ENCODE results near the gene GDF7.

Gene GDF7

GRCh38 chr2:20669562-20670314, 2.8 kb downstream of the GDF7 start:
- DNase-seq (ENCODE audit: low read depth), result no peak
- TF ChIP-seq, protein P1, sequence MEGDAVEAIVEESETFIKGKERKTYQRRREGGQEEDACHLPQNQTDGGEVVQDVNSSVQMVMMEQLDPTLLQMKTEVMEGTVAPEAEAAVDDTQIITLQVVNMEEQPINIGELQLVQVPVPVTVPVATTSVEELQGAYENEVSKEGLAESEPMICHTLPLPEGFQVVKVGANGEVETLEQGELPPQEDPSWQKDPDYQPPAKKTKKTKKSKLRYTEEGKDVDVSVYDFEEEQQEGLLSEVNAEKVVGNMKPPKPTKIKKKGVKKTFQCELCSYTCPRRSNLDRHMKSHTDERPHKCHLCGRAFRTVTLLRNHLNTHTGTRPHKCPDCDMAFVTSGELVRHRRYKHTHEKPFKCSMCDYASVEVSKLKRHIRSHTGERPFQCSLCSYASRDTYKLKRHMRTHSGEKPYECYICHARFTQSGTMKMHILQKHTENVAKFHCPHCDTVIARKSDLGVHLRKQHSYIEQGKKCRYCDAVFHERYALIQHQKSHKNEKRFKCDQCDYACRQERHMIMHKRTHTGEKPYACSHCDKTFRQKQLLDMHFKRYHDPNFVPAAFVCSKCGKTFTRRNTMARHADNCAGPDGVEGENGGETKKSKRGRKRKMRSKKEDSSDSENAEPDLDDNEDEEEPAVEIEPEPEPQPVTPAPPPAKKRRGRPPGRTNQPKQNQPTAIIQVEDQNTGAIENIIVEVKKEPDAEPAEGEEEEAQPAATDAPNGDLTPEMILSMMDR (IDR thresholded peaks at IDR 0.05; ENCODE audit: low read depth, low read length, missing control alignments), result no peak
- H3K4me3 ChIP-seq (ENCODE audit: low read depth, low read length), result no peak overlapping the region

GRCh38 chr2:20670315-20671035, 3.5 kb downstream of the GDF7 start:
- TF ChIP-seq, protein P1 (IDR thresholded peaks at IDR 0.05; ENCODE audit: low read depth, low read length, missing control alignments), result no peak
- no peak overlapping the region for H3K4me3 ChIP-seq (ENCODE audit: low read depth, low read length)
- no peak for DNase-seq (ENCODE audit: low read depth)

DNA sequence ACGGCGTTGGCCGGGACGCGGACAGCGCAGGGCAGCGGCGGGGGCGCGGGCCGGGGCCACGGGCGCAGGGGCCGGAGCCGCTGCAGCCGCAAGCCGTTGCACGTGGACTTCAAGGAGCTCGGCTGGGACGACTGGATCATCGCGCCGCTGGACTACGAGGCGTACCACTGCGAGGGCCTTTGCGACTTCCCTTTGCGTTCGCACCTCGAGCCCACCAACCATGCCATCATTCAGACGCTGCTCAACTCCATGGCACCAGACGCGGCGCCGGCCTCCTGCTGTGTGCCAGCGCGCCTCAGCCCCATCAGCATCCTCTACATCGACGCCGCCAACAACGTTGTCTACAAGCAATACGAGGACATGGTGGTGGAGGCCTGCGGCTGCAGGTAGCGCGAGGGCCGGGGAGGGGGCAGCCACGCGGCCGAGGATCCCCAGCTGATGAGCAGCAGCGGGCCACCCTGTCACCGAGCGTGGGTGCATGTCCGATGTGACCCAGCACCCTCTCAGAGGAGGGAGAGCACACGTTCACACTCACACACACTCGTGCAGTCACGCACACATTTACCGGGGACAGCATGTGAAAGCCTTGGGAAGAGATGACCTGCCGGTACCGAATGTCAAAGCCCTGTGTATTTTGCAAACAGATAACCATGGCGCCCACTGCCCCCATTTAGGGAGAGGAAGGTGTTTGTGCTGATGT, 4.2 kb downstream of the GDF7 start:
- H3K4me3 ChIP-seq (ENCODE audit: low read depth, low read length), result no peak overlapping the region
- TF ChIP-seq, protein P1 (IDR thresholded peaks at IDR 0.05; ENCODE audit: low read depth, low read length, missing control alignments), result no peak
- no peak for DNase-seq (ENCODE audit: low read depth)

DNA sequence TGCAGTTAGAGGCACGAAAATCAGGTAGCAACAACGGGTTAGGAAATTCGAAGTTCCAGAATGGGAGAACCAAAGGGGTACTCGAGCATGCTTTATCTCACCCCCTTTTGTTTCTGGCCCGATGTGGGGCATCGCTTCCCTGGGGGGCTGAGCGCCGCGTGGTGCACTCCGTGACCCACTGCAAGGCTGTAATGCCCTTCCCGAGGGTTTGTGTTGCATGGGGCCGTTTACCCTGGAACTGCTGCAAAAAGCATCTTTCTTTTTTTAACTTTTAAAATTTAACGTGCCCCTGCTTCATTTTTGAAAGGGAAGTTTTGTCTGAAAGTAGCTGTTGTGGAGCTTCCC, 4.8 kb downstream of the GDF7 start:
- no peak for DNase-seq (ENCODE audit: low read depth)

GRCh38 chr2:20672201-20672951, 5.4 kb downstream of the GDF7 start:
- no peak for DNase-seq (ENCODE audit: low read depth)
- TF ChIP-seq, protein P1 (IDR thresholded peaks at IDR 0.05; ENCODE audit: low read depth, low read length, missing control alignments), result no peak
- H3K4me3 ChIP-seq (ENCODE audit: low read depth, low read length), result no peak overlapping the region

More for the DNA sequence above, 4.8 kb downstream of the GDF7 start:
- TF ChIP-seq, protein P1 (IDR thresholded peaks at IDR 0.05; ENCODE audit: low read depth, low read length, missing control alignments), result no peak
- no peak overlapping the region for H3K4me3 ChIP-seq (ENCODE audit: low read depth, low read length)

- no peak overlapping the region for H3K4me3 ChIP-seq (ENCODE audit: low read depth, low read length)
- no peak for DNase-seq (ENCODE audit: low read depth)
- TF ChIP-seq, protein P1 (IDR thresholded peaks at IDR 0.05; ENCODE audit: low read depth, low read length, missing control alignments), result no peak
Observed at GRCh38 chr2:20673686-20674308, 6.9 kb downstream of the GDF7 start.

Data from GM12864 (cell line).